ENCODE results near the gene SMAD6. TPM values are rescaled to one million over a fixed set of nuclear protein-coding genes. Genes with fewer than 3 reads are reported as not detected.

The SMAD6 gene
- total RNA-seq, 2 donors from 2014 or later: 14.0 to 25.4 TPM

GRCh38 chr15:66738595-66738994 lies 36.6 kb downstream of the SMAD6 start:
- Histone ChIP-seq H3K4me3 (no peak overlapping the region), H3K27ac (no peak overlapping the region), H3K36me3 (replicated peaks in 1 of 2; ENCODE audit: insufficient read depth in 1 of 2, low read depth in 2 of 2) (no peaks in the 10 kb centered on the region), H3K9me3 (no peaks in the 10 kb centered on the region), H3K27me3 (no peaks in the 10 kb centered on the region), H3K4me1 (no peaks in the 10 kb centered on the region)
- intact Hi-C loops (cut with DNase I): no loop called here
- WGBS, 2 donors: 92 to 93% methylated on average over 10 of the region's 10 CpGs
- TF ChIP-seq POLR2A (IDR thresholded peaks at IDR 0.05) (no peak), CTCF (IDR thresholded peaks at IDR 0.05) (no peak)
- DNase-seq: no peak
- no peak for ATAC-seq

- Histone ChIP-seq H3K9me3 (no peaks in the 10 kb centered on the region), H3K4me1 (peaks cover 3% of the 10 kb centered on the region), H3K27me3 (no peaks in the 10 kb centered on the region), H3K27ac (no peak overlapping the region), H3K4me3 (no peak overlapping the region), H3K36me3 (replicated peaks in 1 of 2; ENCODE audit: insufficient read depth in 1 of 2, low read depth in 2 of 2) (no peaks in the 10 kb centered on the region)
- intact Hi-C loops (cut with DNase I): no loop called here
- DNase-seq (no peak), ATAC-seq (no peak)
- 87 to 88% methylated on average over 5 to 6 of the region's 6 CpGs for WGBS, 2 donors
- no peak for TF ChIP-seq POLR2A (IDR thresholded peaks at IDR 0.05)
- no peak for TF ChIP-seq CTCF (IDR thresholded peaks at IDR 0.05)
Observed at GRCh38 chr15:66739287-66739686, 37.3 kb downstream of the SMAD6 start.

DNA sequence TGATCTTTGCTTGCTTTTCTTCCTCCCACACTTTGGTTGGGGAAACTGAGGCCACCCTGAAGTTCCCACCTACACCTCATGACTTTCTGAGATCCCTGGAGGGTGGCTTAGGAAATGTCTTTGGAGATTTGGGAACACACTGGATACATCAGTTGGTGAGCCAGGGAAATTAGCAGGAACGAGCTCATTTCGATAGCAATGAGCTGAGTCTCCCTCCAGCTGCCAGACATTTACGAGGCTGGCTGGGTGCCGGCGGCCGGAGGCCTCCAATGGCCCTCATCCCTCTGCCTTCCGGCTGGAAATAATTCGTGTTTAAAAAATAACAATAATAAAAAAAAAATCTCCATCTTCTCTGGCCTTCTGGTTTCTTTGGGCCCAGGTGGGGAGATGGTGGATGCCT lies 38.8 kb downstream of the SMAD6 start:
- no peak for ATAC-seq

GRCh38 chr15:66741646-66742045 lies 39.6 kb downstream of the SMAD6 start:
- TF ChIP-seq POLR2A (IDR thresholded peaks at IDR 0.05) (no peak), CTCF (IDR thresholded peaks at IDR 0.05) (no peak)
- H3K27me3 ChIP-seq: no peaks in the 10 kb centered on the region
- no peak overlapping the region for H3K27ac ChIP-seq
- DNase-seq (no peak), ATAC-seq (no peak)
- no peaks in the 10 kb centered on the region for H3K36me3 ChIP-seq (replicated peaks in 1 of 2; ENCODE audit: insufficient read depth in 1 of 2, low read depth in 2 of 2)
- WGBS, 2 donors: 83 to 90% methylated on average over 5 of the region's 5 CpGs
- peaks cover 27% of the 10 kb centered on the region for H3K4me1 ChIP-seq
- no peaks in the 10 kb centered on the region for H3K9me3 ChIP-seq
- H3K4me3 ChIP-seq: no peak overlapping the region
- intact Hi-C loops (cut with DNase I): no loop called here

More for the DNA sequence above, 38.8 kb downstream of the SMAD6 start:
- intact Hi-C loops (cut with DNase I): no loop called here
- H3K4me1 ChIP-seq: peaks cover 18% of the 10 kb centered on the region
- H3K36me3 ChIP-seq (replicated peaks in 1 of 2; ENCODE audit: insufficient read depth in 1 of 2, low read depth in 2 of 2): no peaks in the 10 kb centered on the region
- no peaks in the 10 kb centered on the region for H3K9me3 ChIP-seq
- 73 to 87% methylated on average over 8 of the region's 8 CpGs for WGBS, 2 donors
- no peak overlapping the region for H3K4me3 ChIP-seq
- H3K27ac ChIP-seq: no peak overlapping the region
- no peaks in the 10 kb centered on the region for H3K27me3 ChIP-seq
- peak in 1 of 4 donors; percentile 26 for DNase-seq
- no peak for TF ChIP-seq POLR2A (IDR thresholded peaks at IDR 0.05)
- no peak for TF ChIP-seq CTCF (IDR thresholded peaks at IDR 0.05)

DNA sequence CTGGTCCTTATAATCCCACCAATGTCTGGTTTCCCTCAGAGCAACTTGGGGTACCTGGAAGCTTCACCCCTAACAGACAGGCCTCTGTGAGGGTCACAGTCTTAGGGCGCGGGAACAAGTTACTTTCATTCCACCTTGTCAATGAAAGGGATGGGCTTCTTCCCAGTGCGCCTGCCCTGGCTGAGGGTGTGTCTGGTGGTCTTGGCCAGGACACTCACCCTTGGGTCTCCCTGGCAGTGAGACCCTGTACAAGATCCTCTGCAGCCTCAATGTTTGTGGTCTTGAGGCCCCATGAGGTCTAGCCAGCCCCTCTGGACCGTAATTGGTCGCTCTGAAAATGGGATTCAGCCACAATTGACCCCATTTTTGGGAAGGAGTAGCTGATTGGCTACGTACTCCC lies 40.2 kb downstream of the SMAD6 start:
- WGBS, 2 donors: 86 to 94% methylated on average over 5 to 6 of the region's 6 CpGs
- Histone ChIP-seq H3K4me1 (peaks cover 30% of the 10 kb centered on the region), H3K27ac (no peak overlapping the region), H3K4me3 (no peak overlapping the region), H3K27me3 (no peaks in the 10 kb centered on the region), H3K9me3 (no peaks in the 10 kb centered on the region), H3K36me3 (replicated peaks in 1 of 2; ENCODE audit: insufficient read depth in 1 of 2, low read depth in 2 of 2) (no peaks in the 10 kb centered on the region)
- DNase-seq (no peak), ATAC-seq (no peak)
- intact Hi-C loops (cut with DNase I): no loop called here
- TF ChIP-seq CTCF (IDR thresholded peaks at IDR 0.05) (no peak), POLR2A (IDR thresholded peaks at IDR 0.05) (no peak)

All from body of pancreas (tissue), 4 donors.